PC-9 (cell line): ENCODE data around the gene ZNF26. TPM values are rescaled to one million over a fixed set of nuclear protein-coding genes. Genes with fewer than 3 reads are reported as not detected.

ENCODE experiments used
- BruUV-seq: library from RNA; stranded (reverse); fragments of 400-500 nt; replicated peaks from 2 replicates; lab custom pipeline; 2021; lab: Mats Ljungman, UMichigan
- CTCF ChIA-PET: fragments of 300-600 bp; sonication (Branson Sonifier 250); formaldehyde crosslinking; loops from one replicate; lab custom pipeline; 2022; ENCODE audit warnings: antibody characterized with exemption; lab: Charles Lee
- POLR2A ChIA-PET: fragments of 300-600 bp; sonication (Branson Sonifier 250); formaldehyde crosslinking; loops from one replicate; lab custom pipeline; 2022; ENCODE audit warnings: antibody characterized with exemption; ENCODE audit not compliant: unreplicated experiment; lab: Charles Lee
- DNase-seq, 2 experiments: peaks; one replicate each; pipeline versions ENCODE4 v3.0.0 to v3.0.0-alpha.2; 2015 to 2022; ENCODE audit warnings: mixed read lengths in 1 of 2
- H2AFZ ChIP-seq: fragments of 200-600 bp; sonication (generic); 2 replicates; pipeline ENCODE4 v1.8.1; 2017; ENCODE audit warnings: antibody characterized with exemption
- H3F3A ChIP-seq: fragments of 200-600 bp; sonication (generic); 2 replicates; pipeline ENCODE4 v1.8.1; 2017; ENCODE audit warnings: antibody characterized with exemption, mild to moderate bottlenecking, low read depth; ENCODE audit not compliant: insufficient read depth
- H3K27ac ChIP-seq: fragments of 200-600 bp; sonication (generic); 2 replicates; pipeline ENCODE4 v1.6.1; 2016; ENCODE audit warnings: mixed run types
- H3K27me3 ChIP-seq: fragments of 200-600 bp; sonication (generic); 2 replicates; pipeline ENCODE4 v1.6.1; 2016; ENCODE audit warnings: low read depth, mixed run types; ENCODE audit not compliant: insufficient read depth
- H3K36me3 ChIP-seq: fragments of 200-600 bp; sonication (generic); 2 replicates; pipeline ENCODE4 v1.6.1; 2016; ENCODE audit warnings: low read depth, mixed run types
- H3K4me1 ChIP-seq: fragments of 200-600 bp; sonication (generic); replicated peaks from 2 replicates; pipeline ENCODE4 v1.6.1; 2016; ENCODE audit warnings: mixed run types; ENCODE audit not compliant: insufficient read depth
- H3K4me2 ChIP-seq: fragments of 200-600 bp; sonication (generic); 2 replicates; pipeline ENCODE4 v1.6.1; 2017; ENCODE audit warnings: mixed run types
- H3K4me3 ChIP-seq: fragments of 200-600 bp; sonication (generic); 2 replicates; pipeline ENCODE4 v1.6.1; 2016; ENCODE audit warnings: mixed run types
- H3K79me2 ChIP-seq: fragments of 200-600 bp; sonication (generic); 2 replicates; pipeline ENCODE4 v1.6.1; 2017; ENCODE audit warnings: low read depth, mixed run types
- H3K9me2 ChIP-seq: fragments of 200-600 bp; sonication (generic); 2 replicates; pipeline ENCODE4 v1.8.1; 2017; ENCODE audit warnings: mild to moderate bottlenecking; ENCODE audit not compliant: insufficient read depth
- H3K9me3 ChIP-seq: fragments of 200-600 bp; sonication (generic); 2 replicates; pipeline ENCODE4 v1.8.1; 2016; ENCODE audit warnings: low read depth; ENCODE audit not compliant: insufficient read depth
- H4K20me1 ChIP-seq: fragments of 200-600 bp; sonication (generic); 2 replicates; pipeline ENCODE4 v1.8.1; 2017; ENCODE audit not compliant: insufficient read depth
- EZH2 ChIP-seq: fragments of 200-600 bp; sonication (generic); IDR thresholded peaks from 2 replicates; pipeline ENCODE4 v1.8.0; 2017; ENCODE audit warnings: antibody characterized with exemption, low read depth
- intact Hi-C: fragments of 100-400 bp; cut with micrococcal nuclease; formaldehyde crosslinking; loops from one replicate; pipeline ENCODE4 v1.10.0; 2022; ENCODE audit not compliant: unreplicated experiment
- total RNA-seq: library from RNA; stranded (reverse); gene quantifications from 2 replicates; pipeline ENCODE4 v1.2.3, GENCODE V29; 2021
- TF ChIP-seq, protein P1 (sequence below): fragments of 200-600 bp; sonication (generic); conservative IDR thresholded peaks from 2 replicates; pipeline ENCODE4 v1.6.1; 2017; ENCODE audit warnings: mixed run types, antibody characterized with exemption, mild to moderate bottlenecking, moderate library complexity

Gene ZNF26
- total RNA-seq, 1 experiment from 2014 or later, result 13.2 TPM

GRCh38 chr12:133046698-133047097 is 60.5 kb downstream of the ZNF26 start:
- ChIA-PET CTCF (no interaction called here), POLR2A (no interaction called here)
- Histone ChIP-seq H3K27me3 (no peaks in the 10 kb centered on the region; the same call in 1 of the 2 replicates), H4K20me1 (no peaks in the 10 kb centered on the region), H3K36me3 (peaks cover 88% of the 10 kb centered on the region), H3K27ac (no peak overlapping the region), H3K4me2 (no peak overlapping the region), H3K9me2 (no peaks in the 10 kb centered on the region), H3K9me3 (peaks cover 72% of the 10 kb centered on the region), H2AFZ (no peak overlapping the region), H3F3A (no peaks in the 10 kb centered on the region), H3K4me1 (no peaks in the 10 kb centered on the region), H3K4me3 (no peak overlapping the region), H3K79me2 (no peaks in the 10 kb centered on the region)
- no peak for DNase-seq
- no TSS peak for BruUV-seq
- TF ChIP-seq EZH2, result no peak
- TF ChIP-seq, protein P1, sequence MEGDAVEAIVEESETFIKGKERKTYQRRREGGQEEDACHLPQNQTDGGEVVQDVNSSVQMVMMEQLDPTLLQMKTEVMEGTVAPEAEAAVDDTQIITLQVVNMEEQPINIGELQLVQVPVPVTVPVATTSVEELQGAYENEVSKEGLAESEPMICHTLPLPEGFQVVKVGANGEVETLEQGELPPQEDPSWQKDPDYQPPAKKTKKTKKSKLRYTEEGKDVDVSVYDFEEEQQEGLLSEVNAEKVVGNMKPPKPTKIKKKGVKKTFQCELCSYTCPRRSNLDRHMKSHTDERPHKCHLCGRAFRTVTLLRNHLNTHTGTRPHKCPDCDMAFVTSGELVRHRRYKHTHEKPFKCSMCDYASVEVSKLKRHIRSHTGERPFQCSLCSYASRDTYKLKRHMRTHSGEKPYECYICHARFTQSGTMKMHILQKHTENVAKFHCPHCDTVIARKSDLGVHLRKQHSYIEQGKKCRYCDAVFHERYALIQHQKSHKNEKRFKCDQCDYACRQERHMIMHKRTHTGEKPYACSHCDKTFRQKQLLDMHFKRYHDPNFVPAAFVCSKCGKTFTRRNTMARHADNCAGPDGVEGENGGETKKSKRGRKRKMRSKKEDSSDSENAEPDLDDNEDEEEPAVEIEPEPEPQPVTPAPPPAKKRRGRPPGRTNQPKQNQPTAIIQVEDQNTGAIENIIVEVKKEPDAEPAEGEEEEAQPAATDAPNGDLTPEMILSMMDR, result no peak
- intact Hi-C loops, result no loop called here

- POLR2A ChIA-PET, result no interaction called here
These were observed 71.3 kb downstream of the ZNF26 start for GRCh38 chr12:133057446-133057845.

GRCh38 chr12:133058203-133059113 is 72.3 kb downstream of the ZNF26 start:
- no peaks in the 10 kb centered on the region for H3K4me1 ChIP-seq

More at GRCh38 chr12:133057446-133057845, 71.3 kb downstream of the ZNF26 start:
- Histone ChIP-seq H3K27ac (no peak overlapping the region), H3K4me3 (no peak overlapping the region), H3K4me1 (no peaks in the 10 kb centered on the region), H3K79me2 (no peaks in the 10 kb centered on the region), H2AFZ (no peak overlapping the region), H3F3A (peaks cover 32% of the 10 kb centered on the region), H3K27me3 (no peaks in the 10 kb centered on the region), H4K20me1 (no peaks in the 10 kb centered on the region), H3K36me3 (peaks cover 29% of the 10 kb centered on the region), H3K4me2 (no peak overlapping the region), H3K9me3 (peaks cover 78% of the 10 kb centered on the region), H3K9me2 (no peaks in the 10 kb centered on the region)
- BruUV-seq, result no TSS peak
- no peak for DNase-seq
- TF ChIP-seq, protein P1, result no peak
- CTCF ChIA-PET, result no interaction called here
- intact Hi-C loops, result no loop called here

More at GRCh38 chr12:133058203-133059113, 72.3 kb downstream of the ZNF26 start:
- Histone ChIP-seq H2AFZ (no peak overlapping the region), H3K27me3 (no peaks in the 10 kb centered on the region), H3K9me3 (peaks cover 78% of the 10 kb centered on the region), H3F3A (peaks cover 32% of the 10 kb centered on the region), H3K36me3 (peaks cover 19% of the 10 kb centered on the region), H3K9me2 (no peaks in the 10 kb centered on the region), H3K27ac (no peak overlapping the region), H3K79me2 (no peaks in the 10 kb centered on the region), H4K20me1 (no peaks in the 10 kb centered on the region), H3K4me2 (no peak overlapping the region), H3K4me3 (no peak overlapping the region)
- intact Hi-C loops, result no loop called here
- CTCF ChIA-PET, result no interaction called here
- POLR2A ChIA-PET, result interaction anchor here (0.6 kb wide), 1 partner anchor 22 kb away, joined by 6 read pairs; no protein-coding TSS in a partner anchor
- BruUV-seq, result no TSS peak
- no peak for DNase-seq
- no peak for TF ChIP-seq EZH2
- TF ChIP-seq, protein P1, result no peak
